Transverse colon (tissue), 4 donors: Measurements from ENCODE around the gene NHLRC4.

Experiments
- CTCF ChIP-seq, 5 experiments: fragments of 200-600 bp in 3 of 5; fragments of 450-650 bp in 2 of 5; sonication (generic) in 3 of 5; IDR thresholded peaks; 1 replicate in 2 of 5; 2 replicates in 3 of 5; pipeline ENCODE4 v1.5.1; 2016 to 2017; ENCODE audit warnings: antibody characterized with exemption in 5 of 5, inconsistent platforms in 3 of 5, mild to moderate bottlenecking in 2 of 5, moderate library complexity in 1 of 5
- POLR2A ChIP-seq: fragments of 450-650 bp; IDR thresholded peaks from one replicate; pipeline ENCODE4 v1.6.1; 2016; ENCODE audit warnings: antibody characterized with exemption, mild to moderate bottlenecking, moderate library complexity
- POLR2AphosphoS5 ChIP-seq, 3 donors: sonication (generic); formaldehyde crosslinking; IDR thresholded peaks; one replicate each; pipeline ENCODE4 v1.6.1; 2016; ENCODE audit warnings: antibody characterized with exemption in 3 of 3

GRCh38 chr16:526181-527014, 40.4 kb upstream of the NHLRC4 start:
- TF ChIP-seq POLR2A (no peak), CTCF (IDR thresholded peaks at IDR 0.05) (no peak), POLR2AphosphoS5 (IDR thresholded peaks at IDR 0.05) (no peak)
